ENCODE data around the gene CBL. TPM values are rescaled to one million over a fixed set of nuclear protein-coding genes. Genes with fewer than 3 reads are reported as not detected.
A peak's percentile ranks its signal among the peaks of the same experiment; 100 is the strongest.
"Not testable (repeated sequence)": the region's sequence is repeated elsewhere in the genome, so short reads cannot be mapped to it uniquely, and the experiment has no call there.

CBL gene
- total RNA-seq, result 10 to 100 TPM; 29.1 to 50.5 TPM

DNA sequence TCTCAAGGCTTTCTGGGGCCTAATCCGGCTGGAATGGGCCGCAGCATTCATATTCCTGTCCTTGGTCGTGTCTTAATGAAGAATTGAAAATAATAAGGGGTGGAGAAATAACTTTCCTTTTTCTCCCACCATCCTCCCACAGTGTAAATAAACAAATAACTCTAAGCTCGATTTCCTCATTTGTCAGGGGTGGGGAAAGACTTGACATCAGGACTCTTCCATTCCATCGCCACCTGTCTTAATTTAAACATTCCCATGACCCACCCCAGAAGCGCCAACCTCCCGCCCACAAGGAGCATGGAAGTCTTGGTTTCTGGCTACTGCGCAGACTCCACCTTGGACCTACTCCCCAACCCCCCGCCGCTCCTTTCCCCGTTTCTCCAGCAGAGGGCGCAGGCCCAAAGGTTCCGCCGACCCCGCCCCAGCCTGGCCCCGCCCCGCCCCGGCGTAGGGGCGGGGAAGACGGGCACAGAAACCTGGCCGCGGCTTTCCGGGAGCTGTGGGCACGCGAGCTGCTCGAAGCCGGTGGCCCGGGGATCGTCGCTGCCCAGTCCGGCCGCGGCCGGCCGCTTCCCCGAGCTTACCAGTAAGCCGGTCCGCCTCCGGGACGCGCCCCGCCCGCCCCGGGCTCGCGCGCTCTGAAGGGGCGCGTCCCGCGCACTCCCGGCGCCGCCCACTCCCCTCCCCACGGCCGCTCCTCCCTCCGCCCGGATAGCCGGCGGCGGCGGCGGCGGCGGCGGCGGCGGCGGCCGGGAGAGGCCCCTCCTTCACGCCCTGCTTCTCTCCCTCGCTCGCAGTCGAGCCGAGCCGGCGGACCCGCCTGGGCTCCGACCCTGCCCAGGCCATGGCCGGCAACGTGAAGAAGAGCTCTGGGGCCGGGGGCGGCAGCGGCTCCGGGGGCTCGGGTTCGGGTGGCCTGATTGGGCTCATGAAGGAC lies at the start of gene CBL:
Gene CBL (plus strand): TSS at position 766 of the 937 bp plus-strand sequence. CDS start 79 bp downstream, at position 845.
- ATAC-seq, result peak; percentile 94 to 95
- Mint-ChIP-seq H3K27ac (peak within 1 kb of the TSS; percentile 81 to 98), H3K4me1 (ENCODE audit: low read depth in 2 of 2) (peaks cover 20 to 23% of the 10 kb centered on the region in 2 donors), H3K4me3 (peak within 1 kb of the TSS; percentile 95), H3K27me3 (no peaks in the 10 kb centered on the region), H3K9me3 (no peaks in the 10 kb centered on the region), H3K36me3 (no peaks in the 10 kb centered on the region)
- peak; percentile 91 for DNase-seq (ENCODE audit: low spot score)

DNA sequence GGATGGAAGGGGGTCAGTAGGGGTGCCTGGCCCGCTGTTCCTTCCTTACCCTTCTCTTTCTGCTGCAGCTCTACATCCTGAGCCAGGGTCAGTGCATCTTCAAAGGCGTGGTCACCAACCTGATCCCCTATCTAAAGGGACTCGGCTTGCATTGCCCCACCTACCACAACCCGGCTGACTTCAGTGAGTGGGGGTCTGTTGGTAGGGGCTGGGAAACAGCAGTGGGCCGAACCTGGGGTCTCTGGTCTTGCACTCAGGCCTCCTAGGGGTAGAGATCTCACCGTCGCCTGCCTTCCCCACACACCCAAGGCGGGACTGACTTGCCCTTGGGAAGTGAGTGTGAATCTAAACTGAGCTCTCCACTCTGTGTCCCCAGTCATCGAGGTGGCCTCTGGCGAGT lies 49.6 kb upstream of the CBL start:
- no peak overlapping the region for H3K27ac Mint-ChIP-seq
- no peak for ATAC-seq

DNA sequence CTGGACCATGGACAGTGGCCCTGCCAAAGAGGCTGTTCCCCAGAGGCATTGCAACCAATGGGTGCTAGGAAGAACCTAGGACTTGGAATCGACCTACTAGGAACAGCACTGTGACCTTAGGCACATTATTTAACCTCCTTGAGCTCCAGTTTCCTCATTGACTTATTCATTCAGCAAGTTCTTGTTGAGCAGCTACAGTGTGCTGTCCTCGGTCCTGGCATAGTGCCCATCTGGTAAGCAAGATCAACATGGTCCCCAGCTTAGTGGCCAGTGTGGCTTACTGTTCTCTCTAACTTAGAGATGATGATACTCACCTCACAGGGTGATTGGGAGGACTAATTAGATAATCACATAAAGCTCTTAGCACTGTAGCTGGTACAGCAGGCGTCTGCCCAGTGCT lies 49.1 kb upstream of the CBL start:
- ATAC-seq (no peak), DNase-seq (ENCODE audit: low spot score) (no peak)
- no peaks in the 10 kb centered on the region for H3K4me1 Mint-ChIP-seq (ENCODE audit: low read depth in 2 of 2)
- H3K36me3 Mint-ChIP-seq, result no peaks in the 10 kb centered on the region
- H3K27ac Mint-ChIP-seq, result no peak overlapping the region
- H3K27me3 Mint-ChIP-seq, result peaks cover 19 to 24% of the 10 kb centered on the region in 2 donors
- no peaks in the 10 kb centered on the region for H3K9me3 Mint-ChIP-seq
- H3K4me3 Mint-ChIP-seq, result no peak overlapping the region

More for the DNA sequence above, 49.6 kb upstream of the CBL start:
- Mint-ChIP-seq H3K9me3 (no peaks in the 10 kb centered on the region), H3K27me3 (peaks cover 19 to 27% of the 10 kb centered on the region in 2 donors), H3K4me1 (ENCODE audit: low read depth in 2 of 2) (no peaks in the 10 kb centered on the region), H3K36me3 (no peaks in the 10 kb centered on the region), H3K4me3 (no peak overlapping the region)
- no peak for DNase-seq (ENCODE audit: low spot score)

DNA sequence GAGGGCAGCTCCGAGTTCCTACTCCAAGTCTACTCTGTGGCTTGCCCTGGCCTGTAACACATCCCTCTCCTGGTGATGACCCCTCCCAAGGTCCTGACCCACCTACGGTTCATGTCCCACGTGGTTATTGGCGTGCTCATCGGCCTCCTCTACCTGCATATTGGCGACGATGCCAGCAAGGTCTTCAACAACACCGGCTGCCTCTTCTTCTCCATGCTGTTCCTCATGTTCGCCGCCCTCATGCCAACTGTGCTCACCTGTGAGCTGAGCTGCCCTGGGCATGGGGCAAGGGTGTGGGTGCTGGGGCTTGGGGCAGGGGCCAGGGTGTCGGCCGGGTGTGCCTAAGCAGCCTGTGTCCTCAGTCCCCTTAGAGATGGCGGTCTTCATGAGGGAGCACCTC lies 47.7 kb upstream of the CBL start:
- Mint-ChIP-seq H3K27me3 (peaks cover 12 to 14% of the 10 kb centered on the region in 2 donors), H3K4me3 (no peak overlapping the region), H3K36me3 (no peaks in the 10 kb centered on the region), H3K27ac (no peak overlapping the region), H3K9me3 (no peaks in the 10 kb centered on the region), H3K4me1 (ENCODE audit: low read depth in 2 of 2) (no peaks in the 10 kb centered on the region)
- no peak for ATAC-seq
- DNase-seq (ENCODE audit: low spot score), result no peak

DNA sequence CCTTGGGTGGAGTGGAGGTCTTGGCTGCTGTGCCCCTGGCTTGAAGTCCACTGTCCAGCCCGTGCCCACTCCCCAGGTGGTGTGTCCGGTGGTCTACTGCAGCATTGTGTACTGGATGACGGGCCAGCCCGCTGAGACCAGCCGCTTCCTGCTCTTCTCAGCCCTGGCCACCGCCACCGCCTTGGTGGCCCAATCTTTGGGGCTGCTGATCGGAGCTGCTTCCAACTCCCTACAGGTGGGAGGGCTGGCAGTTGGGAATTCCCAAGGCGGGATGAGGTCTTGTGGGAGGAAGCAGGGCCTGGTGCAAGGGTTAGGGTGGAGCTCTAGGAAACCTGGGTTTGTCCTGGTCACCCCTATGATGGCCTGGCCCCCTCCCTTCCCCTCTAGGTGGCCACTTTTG lies 46.0 kb upstream of the CBL start:
- Mint-ChIP-seq H3K4me3 (no peak overlapping the region), H3K36me3 (no peaks in the 10 kb centered on the region), H3K4me1 (ENCODE audit: low read depth in 2 of 2) (no peaks in the 10 kb centered on the region), H3K27ac (no peak overlapping the region), H3K27me3 (peaks cover 6 to 7% of the 10 kb centered on the region in 2 donors), H3K9me3 (no peaks in the 10 kb centered on the region)
- no peak for DNase-seq (ENCODE audit: low spot score)
- no peak for ATAC-seq

DNA sequence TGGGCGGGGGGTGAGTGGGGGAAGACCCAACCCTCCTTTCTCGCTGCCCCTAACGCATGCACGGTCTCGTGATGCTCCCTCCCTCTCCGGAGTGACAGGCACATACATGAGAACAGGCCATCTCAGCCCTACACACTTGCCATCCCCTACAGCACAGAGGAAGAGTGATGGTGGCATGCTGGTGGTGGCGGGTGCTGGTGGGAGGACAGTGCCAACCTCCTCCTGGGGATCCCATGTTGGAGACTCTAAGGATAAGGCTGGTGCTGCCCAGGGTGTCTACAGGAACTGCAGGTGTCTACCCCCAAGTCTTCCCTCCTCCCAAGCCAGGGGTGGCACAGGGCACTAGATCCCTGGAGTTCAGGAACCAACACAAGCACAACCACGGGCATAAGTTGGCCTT lies 44.3 kb upstream of the CBL start:
- H3K27ac Mint-ChIP-seq, result no peak overlapping the region
- no peaks in the 10 kb centered on the region for H3K27me3 Mint-ChIP-seq
- no peaks in the 10 kb centered on the region for H3K4me1 Mint-ChIP-seq (ENCODE audit: low read depth in 2 of 2)
- no peaks in the 10 kb centered on the region for H3K9me3 Mint-ChIP-seq
- no peaks in the 10 kb centered on the region for H3K36me3 Mint-ChIP-seq
- DNase-seq (ENCODE audit: low spot score), result no peak
- ATAC-seq, result no peak
- no peak overlapping the region for H3K4me3 Mint-ChIP-seq

DNA sequence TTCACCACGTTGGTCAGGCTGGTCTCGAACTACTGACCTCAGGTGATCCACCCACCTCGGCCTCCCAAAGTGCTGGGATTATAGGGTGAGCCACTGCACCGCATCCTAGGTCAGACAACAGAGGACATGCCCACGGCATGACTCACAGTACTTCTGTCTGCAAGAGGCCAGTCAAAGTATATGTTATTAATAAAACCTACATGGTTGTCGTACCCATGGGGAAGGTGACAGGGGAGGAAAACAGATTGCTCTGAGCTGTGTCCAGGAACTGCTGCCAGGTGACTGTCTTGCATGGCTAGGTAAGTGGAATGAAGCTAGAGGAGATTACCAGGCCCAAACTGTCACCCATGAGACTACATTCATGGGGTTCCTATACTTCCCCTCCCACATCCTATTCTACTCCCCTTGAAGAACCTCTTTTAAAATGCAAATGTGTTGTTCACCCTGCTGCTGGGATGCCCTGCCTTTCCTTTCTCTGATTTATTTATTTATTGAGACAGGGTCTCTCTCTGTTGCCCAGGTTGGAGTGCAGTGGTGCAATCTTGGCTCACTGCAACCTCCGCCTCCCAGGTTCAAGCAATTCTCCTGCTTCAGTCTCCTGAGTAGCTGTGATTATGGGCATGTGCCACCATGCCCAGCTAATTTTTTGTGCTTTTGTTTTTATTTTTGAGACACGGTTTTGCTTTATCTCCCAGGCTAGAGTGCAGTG lies 39.6 kb upstream of the CBL start:
- H3K27me3 Mint-ChIP-seq, result no peaks in the 10 kb centered on the region
- no peaks in the 10 kb centered on the region for H3K9me3 Mint-ChIP-seq
- DNase-seq (ENCODE audit: low spot score), result no peak
- ATAC-seq, result no peak
- no peaks in the 10 kb centered on the region for H3K36me3 Mint-ChIP-seq
- H3K4me1 Mint-ChIP-seq (ENCODE audit: low read depth in 2 of 2), result peaks cover 4 to 14% of the 10 kb centered on the region in 2 donors
- no peak overlapping the region for H3K27ac Mint-ChIP-seq
- no peak overlapping the region for H3K4me3 Mint-ChIP-seq

DNA sequence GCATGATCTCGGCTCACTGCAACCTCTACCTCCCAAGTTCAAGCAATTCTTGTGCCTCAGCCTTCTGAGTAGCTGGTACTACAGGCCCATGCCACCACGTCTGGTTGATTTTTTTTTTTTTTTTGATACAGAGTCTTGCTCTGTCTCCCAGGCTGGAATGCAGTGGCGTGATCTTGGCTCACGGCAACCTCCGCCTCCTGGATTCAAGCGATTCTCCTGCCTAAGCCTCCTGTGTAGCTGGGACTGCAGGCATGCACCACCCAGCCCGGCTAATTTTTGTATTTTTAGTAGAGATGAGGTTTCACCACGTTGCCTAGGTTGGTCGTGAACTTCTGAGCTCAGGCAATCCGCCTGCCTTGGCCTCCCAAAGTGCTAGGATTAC lies 39.1 kb upstream of the CBL start:
- not testable (repeated sequence) for H3K4me3 Mint-ChIP-seq; H3K27ac Mint-ChIP-seq; H3K36me3 Mint-ChIP-seq; DNase-seq (ENCODE audit: low spot score); H3K27me3 Mint-ChIP-seq; H3K9me3 Mint-ChIP-seq; ATAC-seq
- peaks cover 4 to 14% of the 10 kb centered on the region in 2 donors for H3K4me1 Mint-ChIP-seq (ENCODE audit: low read depth in 2 of 2)

DNA sequence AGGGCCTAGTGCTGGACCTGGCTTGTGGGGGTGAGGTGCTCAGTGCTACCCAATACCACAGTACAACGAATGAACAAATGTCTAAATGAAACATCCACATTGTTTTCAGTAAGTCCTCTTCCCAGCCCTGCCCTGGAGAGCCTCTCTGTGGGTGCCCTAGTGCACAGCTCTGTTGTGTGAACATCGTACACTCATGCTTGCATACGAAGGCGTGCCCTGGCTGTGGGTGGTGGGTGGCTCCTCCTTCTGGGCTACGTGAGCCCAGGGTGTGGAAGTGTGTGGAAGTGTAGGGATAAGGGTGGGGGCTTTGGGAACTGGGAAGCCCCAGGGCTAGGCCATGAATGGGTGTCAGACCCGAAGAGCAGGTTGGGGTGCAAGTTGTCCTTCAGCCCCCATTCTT lies 38.2 kb upstream of the CBL start:
- peak overlapping the region; percentile 45 to 84 for H3K27ac Mint-ChIP-seq
- no peaks in the 10 kb centered on the region for H3K27me3 Mint-ChIP-seq
- H3K36me3 Mint-ChIP-seq, result no peaks in the 10 kb centered on the region
- DNase-seq (ENCODE audit: low spot score) (no peak), ATAC-seq (no peak)
- H3K9me3 Mint-ChIP-seq, result no peaks in the 10 kb centered on the region
- H3K4me1 Mint-ChIP-seq (ENCODE audit: low read depth in 2 of 2), result peaks cover 4 to 14% of the 10 kb centered on the region in 2 donors
- H3K4me3 Mint-ChIP-seq, result peak overlapping the region; percentile 74

DNA sequence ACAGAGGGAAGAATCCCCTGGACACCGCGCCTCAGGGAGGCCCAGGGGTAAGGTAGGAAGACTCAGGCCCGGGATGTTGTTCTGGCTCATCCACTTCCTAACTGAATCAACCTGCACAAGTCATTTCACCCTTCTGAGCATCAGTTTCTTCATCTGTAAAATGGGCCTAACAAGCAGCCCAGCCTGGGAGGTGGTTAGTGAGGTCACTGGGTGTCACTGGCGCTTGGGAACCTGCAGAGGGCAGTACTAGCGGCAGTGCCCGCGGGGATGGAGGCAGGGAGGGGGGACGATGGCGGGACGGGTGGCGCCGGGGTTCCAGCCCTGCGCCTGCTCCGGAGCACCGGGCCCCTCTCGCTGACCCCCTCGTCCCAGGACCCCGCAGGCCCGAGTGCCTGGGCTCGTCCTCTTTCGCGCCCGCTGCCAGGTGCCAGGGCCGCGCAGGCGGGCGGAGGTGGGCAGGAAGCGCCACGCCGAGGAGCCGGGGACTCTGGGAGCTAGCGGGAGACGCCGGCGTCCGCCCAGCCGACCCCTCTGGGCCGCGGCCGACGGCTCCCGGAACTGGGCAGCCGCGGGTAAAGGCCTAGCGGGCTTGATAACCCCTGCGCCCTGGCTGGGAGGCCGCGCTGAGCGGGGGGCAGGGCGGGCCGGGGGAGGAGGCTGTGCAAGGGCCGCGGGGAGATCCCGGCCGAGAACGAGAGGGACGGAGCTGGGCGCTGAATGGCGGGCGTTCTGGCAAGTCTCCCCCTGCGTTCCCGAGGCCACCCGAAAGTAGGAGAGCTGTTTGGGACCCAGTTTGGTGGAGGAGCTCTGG lies 37.5 kb upstream of the CBL start, which contains the start of gene NLRX1:
Gene NLRX1 (plus strand): TSS at position 255 of the 811 bp plus-strand sequence. CDS start 2,679 bp downstream, outside the sequence.
- Mint-ChIP-seq H3K27me3 (no peaks in the 10 kb centered on the region), H3K9me3 (no peaks in the 10 kb centered on the region), H3K4me3 (peak within 1 kb of the TSS; percentile 89), H3K27ac (peak within 1 kb of the TSS; percentile 84 to 86), H3K36me3 (no peaks in the 10 kb centered on the region), H3K4me1 (ENCODE audit: low read depth in 2 of 2) (peaks cover 4 to 14% of the 10 kb centered on the region in 2 donors)
- DNase-seq (ENCODE audit: low spot score) (peak; percentile 88), ATAC-seq (peak; percentile 94 to 95)

DNA sequence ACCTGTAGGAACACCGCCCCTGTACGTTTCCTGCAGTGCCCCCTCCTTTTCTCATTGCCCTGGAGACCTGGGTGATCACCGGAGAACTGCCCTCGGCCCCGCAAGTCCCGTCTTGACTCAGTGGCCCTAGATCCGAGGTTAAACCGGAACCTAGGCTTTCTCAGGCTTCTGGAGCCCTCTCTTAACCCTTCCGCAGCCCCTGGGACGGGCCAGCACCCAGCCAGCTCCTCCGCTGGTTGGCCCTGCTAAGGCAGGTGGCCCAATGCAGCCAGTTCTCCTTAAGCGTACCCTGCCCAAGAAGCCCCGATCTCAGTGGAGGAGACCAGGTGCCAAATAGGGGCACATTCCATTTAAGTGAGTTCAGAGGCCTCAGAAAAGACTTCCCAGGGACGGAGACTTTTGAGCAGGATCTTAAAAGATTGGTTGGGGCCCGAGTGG lies 36.8 kb upstream of the CBL start:
- Mint-ChIP-seq H3K4me3 (peak overlapping the region; percentile 89), H3K36me3 (no peaks in the 10 kb centered on the region)

DNA sequence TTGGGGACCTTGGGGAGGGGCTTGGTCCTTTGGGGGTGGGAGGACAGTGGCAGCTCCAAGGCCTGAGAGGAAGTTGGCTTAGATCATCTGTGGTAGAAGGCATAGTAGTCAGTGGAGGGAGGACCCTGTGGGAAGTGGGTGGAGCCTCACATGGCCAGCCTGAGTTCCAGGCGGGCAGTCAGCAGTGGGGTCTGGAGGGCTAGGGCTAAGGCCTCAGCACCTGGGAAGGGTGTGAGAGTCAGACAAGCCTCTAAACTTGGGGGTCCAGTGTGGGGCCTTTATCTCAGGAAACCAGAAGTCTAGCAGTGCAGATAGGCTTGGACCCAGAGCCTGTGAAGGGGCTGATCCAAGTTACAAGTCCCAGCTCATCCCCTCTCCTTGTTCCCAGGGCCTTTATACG lies 33.6 kb upstream of the CBL start:
- H3K9me3 Mint-ChIP-seq, result no peaks in the 10 kb centered on the region
- DNase-seq (ENCODE audit: low spot score) (no peak), ATAC-seq (no peak)
- no peaks in the 10 kb centered on the region for H3K27me3 Mint-ChIP-seq
- peaks cover 4 to 14% of the 10 kb centered on the region in 2 donors for H3K4me1 Mint-ChIP-seq (ENCODE audit: low read depth in 2 of 2)
- H3K4me3 Mint-ChIP-seq, result no peak overlapping the region
- H3K27ac Mint-ChIP-seq, result no peak overlapping the region
- no peaks in the 10 kb centered on the region for H3K36me3 Mint-ChIP-seq

More for the DNA sequence above, 36.8 kb upstream of the CBL start:
- peak; percentile 58 to 74 for ATAC-seq
- no peak for DNase-seq (ENCODE audit: low spot score)
- Mint-ChIP-seq H3K27me3 (no peaks in the 10 kb centered on the region), H3K4me1 (ENCODE audit: low read depth in 2 of 2) (peaks cover 4 to 14% of the 10 kb centered on the region in 2 donors), H3K27ac (peak overlapping the region; percentile 84 to 86), H3K9me3 (no peaks in the 10 kb centered on the region)

DNA sequence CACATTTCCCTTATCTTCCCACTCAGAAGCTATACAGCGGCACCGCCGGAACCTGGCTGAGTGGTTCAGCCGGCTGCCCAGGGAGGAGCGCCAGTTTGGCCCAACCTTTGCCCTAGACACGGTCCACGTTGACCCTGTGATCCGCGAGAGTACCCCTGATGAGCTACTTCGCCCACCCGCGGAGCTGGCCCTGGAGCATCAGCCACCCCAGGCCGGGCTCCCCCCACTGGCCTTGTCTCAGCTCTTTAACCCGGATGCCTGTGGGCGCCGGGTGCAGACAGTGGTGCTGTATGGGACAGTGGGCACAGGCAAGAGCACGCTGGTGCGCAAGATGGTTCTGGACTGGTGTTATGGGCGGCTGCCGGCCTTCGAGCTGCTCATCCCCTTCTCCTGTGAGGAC lies 32.7 kb upstream of the CBL start:
- DNase-seq (ENCODE audit: low spot score), result no peak
- ATAC-seq, result no peak
- H3K36me3 Mint-ChIP-seq, result no peaks in the 10 kb centered on the region
- no peaks in the 10 kb centered on the region for H3K9me3 Mint-ChIP-seq
- no peaks in the 10 kb centered on the region for H3K27me3 Mint-ChIP-seq
- no peak overlapping the region for H3K4me3 Mint-ChIP-seq
- no peak overlapping the region for H3K27ac Mint-ChIP-seq
- H3K4me1 Mint-ChIP-seq (ENCODE audit: low read depth in 2 of 2), result peaks cover 4 to 14% of the 10 kb centered on the region in 2 donors

Measured in natural killer cell treated with Interleukin-12 subunit alpha and Interleukin-12 subunit beta and Interleukin-15 and Interleukin-18, amount 100 ng/mL, for 72 hours (primary cell).